Posterior cingulate gyrus (tissue), 11 donors: ENCODE results near the gene MCF2L2.
"Not testable (repeated sequence)": the region's sequence is repeated elsewhere in the genome, so short reads cannot be mapped to it uniquely, and the experiment has no call there.

Source experiments
- DNase-seq, 10 donors: peaks; one replicate each; pipeline versions ENCODE4 v3.0.0 to v3.0.0-alpha.2; 2020 to 2021; ENCODE audit warnings: mixed read lengths in 3 of 10
- intact Hi-C: fragments of 100-400 bp; cut with DNase I; formaldehyde crosslinking; loops from one replicate; pipeline ENCODE4 v1.15.1; 2023

The MCF2L2 gene

DNA sequence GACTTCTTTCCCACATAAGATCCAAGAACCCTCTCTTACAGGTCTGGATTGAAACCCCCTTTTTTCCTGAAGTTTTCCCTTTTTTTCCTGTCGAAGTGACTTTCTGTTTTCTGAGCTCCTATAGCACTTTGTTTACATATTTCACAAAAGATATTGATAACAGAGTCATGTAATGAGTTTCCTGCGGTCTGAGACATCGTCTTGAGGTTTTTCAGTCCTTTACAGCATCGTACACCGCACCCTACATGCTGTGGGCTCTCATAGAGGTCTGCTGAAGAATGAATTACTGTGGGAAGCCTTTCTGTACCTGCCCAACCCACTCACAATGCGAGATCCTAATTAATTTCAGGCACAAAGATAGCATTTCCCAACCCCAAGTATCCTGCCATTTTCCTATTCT is 53.1 kb downstream of the MCF2L2 start:
- no peak for DNase-seq
- intact Hi-C loops: no loop called here

DNA sequence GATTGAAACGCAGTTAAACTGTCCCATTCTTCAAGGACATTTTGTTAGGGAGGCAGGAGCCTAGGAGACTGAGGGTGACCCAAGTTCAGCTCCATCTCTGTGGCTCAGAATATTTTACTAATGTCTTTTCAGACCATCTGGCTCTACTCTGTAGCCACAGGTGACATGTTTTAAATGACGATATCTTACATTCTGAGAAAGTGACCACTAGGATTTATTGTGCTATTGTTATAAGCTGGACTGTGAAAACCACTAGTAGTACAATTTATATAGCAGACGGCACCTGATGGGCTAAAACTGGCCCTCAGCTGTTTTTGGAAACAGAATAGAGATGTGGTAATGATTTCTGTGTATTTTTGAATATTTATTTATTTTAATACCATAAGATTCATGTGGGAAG is 55.5 kb downstream of the MCF2L2 start:
- intact Hi-C loops: no loop called here
- no peak for DNase-seq

- intact Hi-C loops, DNase-seq: not testable (repeated sequence)
These were observed 56.8 kb downstream of the MCF2L2 start for GRCh38 chr3:183371600-183371968.

DNA sequence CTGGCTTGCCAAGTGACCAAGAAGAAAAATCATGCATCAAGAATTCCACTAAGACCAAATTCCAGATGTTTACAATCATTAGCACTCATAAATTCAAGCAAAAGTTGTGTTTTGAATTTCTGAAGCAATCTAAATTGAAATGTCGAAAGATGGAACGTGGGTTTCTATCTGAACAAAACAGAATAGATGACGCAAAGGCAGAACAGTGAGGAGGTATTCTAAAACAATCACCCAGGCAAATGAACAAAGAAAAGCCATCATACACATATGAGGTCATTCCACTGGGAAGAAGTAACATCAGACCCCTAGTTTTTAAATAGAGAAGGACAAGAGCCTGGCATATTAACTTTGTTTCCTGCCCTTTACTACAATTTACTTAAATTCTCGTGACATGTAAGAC is 58.0 kb downstream of the MCF2L2 start:
- intact Hi-C loops: no loop called here
- no peak for DNase-seq

DNA sequence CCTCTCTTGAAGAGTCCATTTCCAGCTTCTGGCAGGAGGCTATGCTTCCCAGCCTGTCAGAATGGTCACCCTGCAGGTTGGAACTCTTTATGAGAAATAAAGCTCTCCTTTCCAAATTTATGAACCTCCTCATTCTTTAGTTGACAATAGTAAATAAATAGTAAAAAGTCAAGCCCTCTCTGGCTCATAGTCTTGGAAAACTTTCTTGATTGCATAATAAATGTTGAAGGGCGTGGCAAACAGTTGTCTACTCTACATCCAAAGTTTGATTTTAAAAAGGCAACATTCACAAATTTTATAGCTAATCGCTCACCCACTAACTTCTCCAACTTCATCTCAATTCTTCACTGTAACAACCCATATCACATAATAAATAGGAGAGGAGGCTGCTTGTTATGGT is 58.8 kb downstream of the MCF2L2 start:
- no peak for DNase-seq
- intact Hi-C loops: no loop called here

GRCh38 chr3:183369117-183369516 is 59.3 kb downstream of the MCF2L2 start:
- no peak for DNase-seq
- intact Hi-C loops: no loop called here

DNA sequence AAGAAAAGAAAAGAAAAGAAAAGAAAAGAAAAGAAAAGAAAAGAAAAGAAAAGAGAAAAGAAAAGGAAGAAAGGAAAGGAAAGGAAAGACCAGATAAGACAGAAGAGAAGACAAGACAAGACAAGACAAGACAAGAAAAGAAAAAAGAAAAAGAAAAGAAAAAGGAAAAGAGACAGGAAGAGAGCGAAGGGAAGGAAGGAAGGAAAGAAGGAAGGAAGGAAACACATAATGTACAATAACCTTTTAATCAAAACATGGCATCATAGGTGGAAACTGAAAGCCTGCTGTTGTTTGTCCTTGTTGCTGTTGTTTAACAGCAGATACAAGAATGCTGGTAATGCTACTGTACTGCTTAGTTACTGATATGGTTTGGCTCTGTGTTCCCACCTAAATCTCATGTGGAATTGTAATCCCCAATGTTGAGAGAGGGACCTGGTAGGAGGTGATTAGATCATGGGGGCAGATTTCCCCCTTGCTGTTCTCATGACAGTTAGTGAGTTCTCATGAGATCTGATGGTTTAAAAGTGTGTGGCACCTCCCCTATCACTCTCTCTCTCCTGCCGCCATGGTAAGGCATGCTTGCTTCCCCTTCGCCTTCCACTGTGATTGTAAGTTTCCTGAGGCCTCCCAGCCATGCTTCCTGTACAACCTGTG is 67.3 kb downstream of the MCF2L2 start:
- DNase-seq: no peak
- intact Hi-C loops: no loop called here

- intact Hi-C loops: no loop called here
- DNase-seq: no peak
These were observed 69.4 kb downstream of the MCF2L2 start for GRCh38 chr3:183359036-183359435.

- DNase-seq: no peak
- intact Hi-C loops: no loop called here
These were observed 70.8 kb downstream of the MCF2L2 start for GRCh38 chr3:183357564-183358079.

GRCh38 chr3:183356920-183357319 is 71.5 kb downstream of the MCF2L2 start:
- no peak for DNase-seq
- intact Hi-C loops: no loop called here

- DNase-seq: no peak
- intact Hi-C loops: no loop called here
These were observed 73.5 kb downstream of the MCF2L2 start for GRCh38 chr3:183354874-183355273.

DNA sequence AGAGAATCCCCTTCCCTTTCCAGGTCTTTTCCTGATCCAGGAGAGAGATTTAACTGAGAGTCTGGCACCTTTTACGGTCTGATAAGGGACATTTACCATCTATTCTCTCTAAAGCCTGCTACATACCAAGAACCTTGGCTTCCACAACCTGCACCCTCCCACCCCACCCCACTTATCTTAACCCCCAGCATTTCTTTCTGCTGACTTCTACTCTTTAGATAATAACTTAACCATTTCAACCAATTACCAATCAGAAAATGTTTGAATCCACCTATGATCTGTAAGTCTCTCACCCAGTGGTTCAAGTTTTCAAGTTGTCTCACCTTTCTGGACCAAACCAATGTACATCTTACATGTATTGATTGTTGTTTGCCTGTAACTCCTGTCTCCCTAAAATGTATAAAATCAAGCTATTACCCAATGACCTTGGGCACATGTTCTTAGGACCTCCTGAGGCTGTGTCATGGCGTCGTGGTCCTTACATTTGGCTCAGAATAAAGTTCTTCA is 74.0 kb downstream of the MCF2L2 start:
- no peak for DNase-seq
- intact Hi-C loops: no loop called here

- intact Hi-C loops: no loop called here
- no peak for DNase-seq
These were observed 75.0 kb downstream of the MCF2L2 start for GRCh38 chr3:183353421-183353820.

- DNase-seq: no peak
- intact Hi-C loops: no loop called here
These were observed 78.3 kb downstream of the MCF2L2 start for GRCh38 chr3:183350164-183350563.

DNA sequence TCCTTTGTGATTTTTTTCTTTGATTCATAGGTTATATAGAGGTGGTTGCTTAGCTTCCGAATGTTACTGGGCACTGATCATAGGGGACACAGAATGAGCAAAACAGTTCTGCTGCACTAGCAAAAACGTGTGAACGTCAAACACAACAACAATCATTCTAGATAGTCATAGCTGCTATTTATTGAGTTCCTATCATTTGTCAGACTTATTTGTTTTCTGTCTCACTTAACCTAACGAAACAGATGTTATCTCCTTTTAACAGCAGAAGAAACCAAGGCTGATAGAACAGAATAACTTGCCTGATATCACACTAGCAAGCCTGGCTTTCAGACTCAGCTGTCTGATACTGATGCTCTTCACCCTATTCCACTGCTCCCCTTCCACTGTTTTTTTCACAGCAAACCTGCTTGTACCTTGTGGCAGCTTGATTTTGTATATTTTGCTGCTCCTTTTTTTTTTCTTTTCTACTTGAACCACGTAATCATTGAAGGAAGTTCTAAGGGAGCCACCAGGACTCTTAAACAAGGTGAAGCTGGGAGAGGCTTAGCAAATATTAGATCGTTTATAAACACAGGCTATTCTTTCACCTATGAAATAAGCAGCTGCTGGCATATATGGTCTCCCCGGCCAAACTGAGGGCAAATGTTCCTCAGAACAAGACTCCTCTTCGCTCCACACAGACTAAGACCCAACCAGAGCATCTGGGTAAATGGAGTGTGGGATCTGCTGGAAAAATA is 78.8 kb downstream of the MCF2L2 start:
- DNase-seq: no peak
- intact Hi-C loops: no loop called here

GRCh38 chr3:183342824-183343223 is 85.6 kb downstream of the MCF2L2 start:
- no peak for DNase-seq
- intact Hi-C loops: no loop called here

- intact Hi-C loops: no loop called here
- no peak for DNase-seq
These were observed 86.7 kb downstream of the MCF2L2 start for GRCh38 chr3:183341545-183342288.

- intact Hi-C loops: no loop called here
- no peak for DNase-seq
These were observed 88.2 kb downstream of the MCF2L2 start for GRCh38 chr3:183340222-183340621.

DNA sequence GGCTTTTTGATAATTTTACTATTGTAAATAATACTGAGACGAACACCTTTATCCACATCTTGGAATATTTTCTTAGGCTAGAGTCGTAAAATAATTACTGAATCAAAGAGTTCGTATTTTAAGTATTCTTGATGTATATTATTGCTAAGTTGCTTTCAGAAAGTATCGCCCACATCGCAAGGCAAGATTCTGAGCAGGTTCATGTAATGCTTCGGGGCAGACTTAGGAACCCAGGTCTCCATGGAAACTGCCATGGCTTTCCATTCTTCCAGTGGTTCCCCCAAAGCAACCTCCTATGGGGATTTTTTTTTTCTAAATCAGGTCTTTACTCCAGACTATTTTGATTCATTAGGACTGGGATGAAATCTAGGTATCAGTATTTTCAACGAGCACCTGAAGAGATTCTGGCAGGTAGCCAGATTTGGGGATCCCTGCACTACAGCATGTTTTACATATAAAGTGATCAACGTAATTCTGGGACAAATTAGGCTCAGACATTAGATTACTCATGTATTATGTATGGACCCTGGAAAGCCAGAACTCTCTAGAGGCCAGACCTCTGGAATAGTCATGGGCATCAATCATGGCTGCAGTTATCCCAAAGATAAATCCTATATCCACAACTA is 88.8 kb downstream of the MCF2L2 start:
- intact Hi-C loops: no loop called here
- DNase-seq: no peak

GRCh38 chr3:183338520-183338919 is 89.9 kb downstream of the MCF2L2 start:
- intact Hi-C loops: no loop called here
- DNase-seq: no peak

GRCh38 chr3:183332487-183332886 is 95.9 kb downstream of the MCF2L2 start:
- intact Hi-C loops: no loop called here
- no peak for DNase-seq
